HT1080 (cell line): ENCODE data around the gene ST8SIA4. TPM values are rescaled to one million over a fixed set of nuclear protein-coding genes. Genes with fewer than 3 reads are reported as not detected.

Experiments used
- DNase-seq: peaks from one replicate; pipeline ENCODE4 v3.0.0-alpha.2; 2015; ENCODE audit warnings: low read depth
- total RNA-seq: library from RNA; depleted of rRNA; stranded (reverse); fragments of >200 nt; shearing (Covaris generic); gene quantifications from 2 replicates; pipeline ENCODE4 v1.2.3, GENCODE V29; 2014

ST8SIA4 gene
- total RNA-seq, 1 experiment from 2014 or later = not detected

DNA sequence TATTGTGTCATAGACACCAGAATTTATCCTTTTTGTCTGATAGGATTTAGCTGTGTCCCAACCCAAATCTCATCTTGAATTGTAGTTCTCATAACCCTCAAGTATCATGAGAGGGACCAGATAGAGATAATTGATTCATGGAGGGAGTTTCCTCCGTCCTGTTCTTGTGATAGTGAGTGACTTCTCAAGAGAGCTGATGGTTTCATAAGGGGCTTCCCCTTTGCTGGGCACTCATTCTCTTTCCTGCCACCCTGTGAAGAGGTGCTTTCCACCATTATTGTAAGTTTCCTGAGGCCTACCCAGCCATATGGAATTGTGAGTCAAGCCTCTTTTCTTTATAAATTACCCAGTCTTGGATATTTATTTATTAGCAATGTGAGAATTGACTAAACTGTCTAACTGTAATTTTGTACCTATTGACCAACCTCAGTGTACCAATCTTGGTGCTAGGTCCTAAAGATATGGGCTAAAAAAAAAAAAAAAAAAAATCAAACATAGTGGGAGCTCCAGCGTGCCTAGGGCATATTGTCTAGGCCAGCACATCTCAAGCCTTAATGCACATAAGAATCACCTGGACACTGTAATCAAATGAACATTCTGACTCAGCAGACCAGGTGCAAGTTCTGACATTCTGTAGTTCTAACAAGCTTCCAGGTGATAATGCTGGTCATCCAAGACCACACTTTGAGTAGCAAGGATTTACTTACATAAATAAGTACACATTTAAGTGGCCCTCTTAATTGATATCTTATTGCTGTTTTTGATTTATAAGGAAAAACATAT lies 30.5 kb downstream of the ST8SIA4 start:
- no peak for DNase-seq

DNA sequence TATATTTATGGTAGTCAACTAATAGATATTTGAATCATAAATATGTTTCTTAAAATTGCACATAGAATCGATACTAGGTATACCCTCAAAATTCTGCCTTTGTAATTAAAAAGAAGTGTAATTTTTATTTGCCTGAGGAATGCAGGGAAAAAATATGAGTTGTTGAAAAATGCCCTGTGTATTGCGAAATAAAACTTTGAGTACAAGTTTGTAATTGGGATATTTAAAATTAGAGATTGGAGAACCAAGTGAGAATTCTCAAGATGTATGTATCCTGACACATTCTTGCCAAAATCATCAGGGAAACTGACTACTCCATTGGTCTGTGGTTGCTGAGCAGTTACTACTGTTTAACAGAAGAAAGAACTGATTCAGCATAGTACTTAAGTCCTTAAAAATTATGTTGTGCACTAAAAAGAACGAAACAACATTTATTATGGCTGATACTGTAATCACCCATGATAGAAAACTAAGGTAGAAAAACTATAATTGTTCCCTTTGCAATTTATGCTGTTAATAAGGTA lies 36.0 kb downstream of the ST8SIA4 start:
- no peak for DNase-seq

DNA sequence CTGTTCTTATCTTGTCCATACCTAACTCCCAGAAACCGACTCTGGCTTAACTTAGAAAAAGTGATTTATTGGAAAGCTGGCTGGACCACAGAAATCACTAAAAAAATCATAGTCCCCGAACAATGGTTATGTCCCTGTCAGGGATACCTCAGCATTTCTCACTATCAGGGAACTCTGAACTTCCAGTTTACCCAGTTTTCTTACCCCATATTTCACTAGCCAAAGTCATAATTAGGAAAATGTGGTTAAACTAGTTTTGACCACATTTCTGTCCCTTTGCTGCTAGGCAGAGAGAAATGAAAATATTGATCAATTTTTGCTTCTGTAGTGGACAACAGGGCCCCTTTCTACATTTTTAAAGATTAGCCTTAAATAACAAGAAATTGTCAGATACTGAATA lies 38.2 kb downstream of the ST8SIA4 start:
- DNase-seq = no peak

DNA sequence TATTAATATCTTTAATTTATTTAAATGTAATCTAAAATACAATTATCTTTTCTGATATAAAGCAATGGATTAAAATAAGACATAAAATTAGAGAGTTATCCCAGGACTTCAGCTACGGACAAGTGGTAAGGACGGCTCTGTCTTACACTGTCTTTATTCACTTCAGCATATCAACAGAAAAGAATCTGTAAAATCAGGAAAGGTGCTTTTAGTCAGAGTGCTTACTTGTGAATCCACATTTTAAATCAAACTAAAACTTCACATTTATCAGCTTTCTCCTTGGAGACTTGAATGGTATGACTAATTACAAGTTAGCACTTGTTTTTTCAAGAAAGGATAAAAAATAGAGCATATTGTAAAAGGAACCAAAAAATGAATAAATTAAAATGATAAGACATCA lies 39.3 kb downstream of the ST8SIA4 start:
- no peak for DNase-seq

DNA sequence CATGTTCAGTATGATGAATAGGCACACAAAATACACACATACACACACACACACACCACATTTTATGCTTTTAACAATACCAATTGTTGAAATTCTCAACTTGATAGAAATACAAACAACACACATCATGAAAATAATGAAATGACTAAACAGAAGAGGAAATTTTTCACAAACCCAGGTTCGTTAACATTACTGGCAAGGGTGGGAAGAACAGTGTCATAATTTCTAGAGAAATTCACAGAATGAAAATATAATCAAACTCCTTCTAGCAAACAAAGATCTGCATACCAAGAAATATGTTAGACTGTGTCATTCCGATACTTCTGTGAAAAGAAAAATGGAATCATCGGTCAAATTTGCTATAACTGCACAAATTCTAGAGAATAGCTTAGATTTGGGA lies 41.9 kb downstream of the ST8SIA4 start:
- DNase-seq = no peak

DNA sequence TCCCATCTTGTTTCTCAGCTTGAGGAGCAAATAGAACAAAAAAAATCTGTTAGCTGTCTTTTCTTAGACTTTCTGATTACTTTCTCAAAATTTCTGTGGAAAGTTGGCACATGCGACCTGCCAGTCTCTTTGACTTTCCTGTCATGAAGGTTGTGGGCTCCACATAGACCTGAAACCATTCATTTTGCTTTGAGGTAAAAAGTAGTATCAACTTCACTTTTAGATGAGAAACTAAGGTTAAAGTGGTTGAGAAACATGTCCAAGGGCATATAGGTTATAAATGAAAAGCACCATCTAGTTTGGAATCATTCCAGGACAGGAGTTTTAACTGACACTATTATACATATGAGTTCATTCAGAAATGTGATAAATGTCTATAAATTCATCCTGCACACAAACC lies 42.7 kb downstream of the ST8SIA4 start:
- no peak for DNase-seq

DNA sequence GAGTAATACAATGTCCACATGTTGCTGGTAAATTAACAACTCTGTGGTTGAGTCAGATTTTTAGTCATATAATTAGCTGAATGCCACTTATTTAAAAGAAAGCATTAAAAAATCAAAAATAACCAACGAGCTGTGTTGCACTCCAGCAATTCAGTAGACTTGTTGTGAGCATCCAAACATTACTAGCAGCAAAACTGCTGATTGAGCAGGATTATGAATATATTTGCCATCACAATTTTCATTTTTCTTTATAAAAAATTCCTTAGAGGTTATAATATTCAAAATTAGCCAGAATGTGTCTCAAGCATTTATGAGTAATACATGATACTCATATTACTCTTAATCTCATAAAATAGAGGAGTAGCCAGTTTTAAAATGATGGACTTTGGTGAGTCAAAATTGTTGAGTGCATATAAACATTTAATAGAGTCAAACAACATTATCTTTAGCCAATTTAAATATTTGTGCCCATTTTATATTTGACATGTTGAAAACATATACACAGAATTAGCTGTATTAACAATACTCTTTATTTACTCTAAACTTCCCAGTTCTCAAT lies 44.0 kb downstream of the ST8SIA4 start:
- DNase-seq = no peak

DNA sequence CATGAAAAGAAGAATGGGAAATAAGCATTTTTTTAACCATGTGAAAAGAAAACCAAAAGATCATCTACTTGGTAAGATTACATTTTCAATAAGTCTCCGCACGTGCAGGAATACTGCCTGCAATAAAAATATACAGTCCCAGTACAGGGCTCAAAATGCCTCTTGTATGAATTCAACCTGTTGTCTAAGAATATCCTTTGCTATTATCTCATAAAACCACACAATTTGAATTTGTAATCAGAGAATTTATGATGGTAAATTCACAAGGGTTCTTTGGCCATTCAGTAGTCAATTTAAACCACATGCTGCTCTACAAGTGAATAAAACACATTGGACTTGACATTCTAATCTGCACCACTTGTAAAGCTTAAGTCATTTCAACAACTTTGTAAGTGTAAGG lies 46.6 kb downstream of the ST8SIA4 start:
- DNase-seq = no peak

DNA sequence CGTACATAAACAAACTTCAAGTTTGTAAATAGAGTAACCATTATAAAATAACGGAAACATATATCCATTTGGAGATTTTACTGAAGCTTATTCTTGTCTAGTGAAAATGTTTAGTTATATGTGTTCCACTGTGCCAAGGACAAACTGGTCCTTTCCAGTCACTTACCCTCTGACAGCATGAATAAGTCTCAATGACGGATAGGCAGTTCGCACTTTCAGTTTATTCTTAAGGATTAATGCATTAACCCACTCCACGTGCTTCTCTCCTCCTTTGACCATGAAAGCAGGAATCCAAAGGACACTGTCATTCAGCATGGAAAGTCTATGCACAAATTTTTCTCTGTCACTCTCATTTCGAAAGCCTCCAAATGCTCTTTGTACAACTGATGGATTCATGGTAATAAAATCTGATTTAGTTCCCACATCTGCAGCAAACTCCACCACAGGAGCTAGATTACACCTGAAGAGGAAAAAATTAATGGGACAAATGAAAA lies 47.1 kb downstream of the ST8SIA4 start:
- no peak for DNase-seq

DNA sequence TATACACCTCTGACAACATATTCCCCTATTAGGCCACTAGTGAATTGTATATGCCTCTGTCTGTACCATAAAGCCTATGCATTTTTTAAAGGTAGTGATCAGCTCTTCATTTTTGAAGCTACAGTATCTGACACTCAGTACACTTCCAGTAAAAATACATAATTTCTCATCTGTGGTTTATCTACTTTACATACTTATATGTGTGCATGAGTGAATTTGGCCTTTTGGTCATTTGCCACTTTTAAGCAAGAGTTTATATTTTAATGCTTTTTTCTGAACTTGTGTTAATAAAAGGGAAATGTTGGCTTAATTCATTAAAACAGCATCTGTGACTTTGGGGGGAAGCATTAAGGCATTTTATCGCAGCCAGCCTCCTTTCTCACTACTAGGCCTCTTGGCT lies 47.8 kb downstream of the ST8SIA4 start:
- DNase-seq = no peak

DNA sequence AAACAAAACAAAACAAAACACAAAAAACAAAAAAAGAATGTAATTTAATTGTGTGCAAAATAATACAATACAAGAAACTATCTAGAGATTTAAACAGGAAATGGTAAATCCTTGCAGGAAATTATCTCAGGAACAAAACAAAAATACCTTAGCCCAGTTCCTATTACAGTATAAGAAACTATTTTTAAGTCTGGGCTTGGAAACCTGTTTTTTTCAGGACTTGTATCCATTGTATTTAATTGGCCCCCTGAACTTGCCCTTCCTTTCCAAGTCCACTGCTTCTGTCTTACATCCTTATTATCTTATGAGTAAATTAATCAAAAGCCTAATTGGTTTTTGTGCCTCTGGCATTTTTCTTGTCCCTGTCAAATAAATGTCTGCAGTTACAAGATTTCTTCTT lies 48.5 kb downstream of the ST8SIA4 start:
- DNase-seq = no peak

DNA sequence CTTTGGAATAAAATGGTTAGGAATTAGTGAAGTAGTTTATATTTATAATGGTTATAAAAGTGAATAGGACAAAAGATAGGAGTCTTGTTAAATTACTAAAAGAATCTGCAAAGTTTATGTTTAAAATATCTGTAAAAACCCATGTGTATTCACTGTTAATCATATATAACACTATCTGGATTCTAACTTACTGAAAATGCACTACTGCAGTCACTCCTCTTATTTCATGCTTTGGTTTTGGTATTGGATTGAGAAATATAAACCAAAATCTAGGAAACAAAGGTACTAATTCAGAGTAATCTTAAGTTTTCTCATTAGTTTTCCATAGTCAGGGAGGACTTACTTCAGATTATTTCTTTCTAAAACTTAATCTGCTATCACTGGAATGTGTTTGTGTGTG lies 49.5 kb downstream of the ST8SIA4 start:
- no peak for DNase-seq

DNA sequence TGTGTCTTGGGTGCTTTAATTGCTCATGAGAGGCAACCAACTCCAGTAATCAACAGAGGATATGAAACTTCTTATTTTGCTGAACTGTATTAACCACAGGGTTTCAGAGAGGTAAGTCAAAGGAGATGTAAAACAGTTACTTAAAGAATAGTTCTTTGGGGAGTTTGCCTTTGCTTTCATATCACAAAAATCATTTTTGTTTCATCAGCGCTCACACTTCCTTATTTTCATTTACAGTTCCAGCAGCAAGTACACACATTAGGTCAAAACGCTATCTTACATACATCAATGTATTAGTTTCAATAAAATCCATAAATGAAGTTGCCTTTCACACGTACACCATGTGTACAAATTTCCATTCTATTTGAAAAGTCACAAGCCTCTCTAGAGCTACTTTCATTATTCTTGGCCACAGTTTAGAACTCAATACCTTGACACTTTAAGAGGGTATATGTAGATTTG lies 50.1 kb downstream of the ST8SIA4 start:
- no peak for DNase-seq

DNA sequence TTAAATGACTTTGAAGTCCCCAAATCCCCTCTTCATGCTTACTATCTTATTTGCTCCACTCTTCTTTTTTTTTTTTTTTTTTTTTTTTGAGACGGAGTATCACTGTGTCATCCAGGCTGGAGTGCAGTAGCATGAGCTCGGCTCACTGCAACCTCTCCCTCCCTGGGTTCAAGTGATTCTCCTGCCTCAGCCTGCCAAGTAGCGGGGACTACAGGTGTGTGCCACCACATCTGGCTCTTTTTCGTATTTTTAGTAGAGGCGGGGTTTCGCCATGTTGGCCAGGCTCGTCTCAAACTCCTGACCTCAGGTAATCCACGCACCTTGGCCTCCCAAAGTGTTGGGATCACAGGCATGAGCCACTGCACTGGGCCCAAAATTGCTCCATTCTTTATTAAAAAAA lies 51.0 kb downstream of the ST8SIA4 start:
- DNase-seq = no peak

DNA sequence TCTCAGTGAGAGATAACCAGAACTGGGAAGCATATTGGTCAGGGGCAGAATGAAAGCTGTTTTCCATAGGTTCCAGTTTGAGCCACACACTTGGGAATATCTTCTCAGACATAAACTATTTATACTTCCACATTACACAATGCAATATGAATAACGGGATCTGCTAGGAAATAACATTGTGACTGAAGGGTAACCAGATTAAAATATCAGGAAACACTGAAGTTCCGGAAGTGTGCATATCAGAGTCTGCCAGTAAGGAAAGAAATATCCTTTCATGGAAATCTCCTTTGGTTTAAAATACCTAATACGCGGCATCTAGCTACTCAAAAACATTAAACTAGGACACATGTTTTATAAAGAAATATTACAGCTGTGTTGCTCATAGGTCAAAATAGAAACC lies 56.3 kb downstream of the ST8SIA4 start:
- no peak for DNase-seq

DNA sequence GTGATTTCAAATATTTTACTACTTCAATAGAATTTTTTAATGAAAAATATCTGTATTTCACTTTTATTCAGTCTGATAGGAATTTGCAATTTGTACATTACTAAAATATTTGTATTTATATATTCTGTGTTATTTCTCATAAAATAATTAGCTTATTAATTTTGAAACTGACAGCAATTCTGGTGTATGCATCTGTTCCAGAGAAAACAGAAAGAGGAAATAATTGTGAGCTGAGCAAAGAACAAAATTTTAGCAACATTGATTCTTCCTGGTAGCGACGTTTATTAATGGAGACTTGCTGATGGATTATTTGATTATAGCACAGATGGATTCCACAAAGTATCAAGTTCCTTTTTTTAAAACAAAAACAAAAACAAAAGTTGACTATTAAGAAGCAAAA lies 61.0 kb downstream of the ST8SIA4 start:
- no peak for DNase-seq

DNA sequence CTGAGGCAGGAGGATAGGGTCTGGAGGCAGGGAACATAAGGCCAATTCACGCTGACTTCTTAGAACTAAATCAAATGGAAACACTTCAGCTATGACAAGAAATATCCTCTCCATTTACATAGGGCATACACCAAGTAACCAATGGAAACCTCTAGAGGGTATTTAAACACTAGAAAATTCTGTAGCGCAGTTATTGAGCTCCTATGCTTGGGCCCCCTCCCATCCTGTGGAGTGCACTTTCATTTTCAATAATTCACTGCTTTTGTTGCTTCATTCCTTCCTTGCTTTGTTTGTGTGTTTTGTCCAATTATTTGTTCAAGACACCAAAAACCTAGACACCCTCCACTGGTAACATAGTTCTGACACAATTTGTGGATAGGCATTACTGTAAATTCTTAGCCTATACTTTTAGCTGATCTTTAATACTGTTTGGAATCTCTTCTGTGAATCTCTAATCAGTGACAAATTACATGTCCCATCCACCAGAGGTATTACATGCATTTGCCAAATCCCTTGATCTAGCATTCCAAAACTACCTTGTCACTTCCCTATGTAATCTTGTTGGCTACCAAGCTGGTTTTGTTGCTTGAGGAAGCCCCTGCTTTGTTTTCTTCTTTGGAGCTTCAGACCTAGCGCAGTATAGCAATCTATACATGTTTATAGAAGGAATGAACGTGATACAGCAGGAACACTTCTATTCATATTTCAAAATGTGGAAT lies 61.6 kb downstream of the ST8SIA4 start:
- no peak for DNase-seq

DNA sequence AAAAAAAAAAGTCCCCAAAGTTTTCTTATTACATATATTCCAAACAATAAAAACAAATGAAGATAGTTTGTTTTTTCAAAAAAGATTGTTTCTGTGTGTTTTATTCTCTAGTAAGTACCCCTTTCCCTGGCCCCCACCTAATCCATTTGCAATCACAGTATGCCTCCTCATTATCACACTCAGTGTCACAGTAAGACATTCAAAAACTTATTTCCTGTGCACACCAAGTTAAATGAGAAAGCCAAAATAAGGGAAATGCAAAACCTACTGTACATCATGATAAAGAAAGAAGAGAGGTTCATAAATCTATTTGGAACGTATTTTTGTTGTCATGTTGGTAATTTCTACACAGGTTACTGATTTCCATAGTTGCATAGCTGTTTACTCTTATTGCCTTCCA lies 62.3 kb downstream of the ST8SIA4 start:
- no peak for DNase-seq

DNA sequence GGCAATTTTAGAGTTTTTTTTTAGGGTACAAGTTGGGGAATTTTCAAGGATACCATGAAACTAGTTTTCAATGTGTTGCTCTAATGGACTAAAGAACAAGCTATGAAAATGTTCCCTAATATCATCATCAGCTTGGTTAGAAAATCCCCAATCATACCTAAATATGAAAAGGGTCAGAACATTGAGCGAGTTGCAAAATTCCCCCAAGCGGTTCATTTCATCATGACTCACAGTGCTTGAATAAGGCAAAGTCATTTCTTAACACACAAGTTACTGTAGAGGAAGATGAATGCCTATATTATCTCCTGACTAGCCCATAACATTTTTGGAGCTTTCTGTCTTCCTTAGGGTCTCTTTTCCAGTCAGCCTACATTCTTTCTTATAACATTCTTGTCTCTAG lies 62.7 kb downstream of the ST8SIA4 start:
- DNase-seq = peak; percentile 25

DNA sequence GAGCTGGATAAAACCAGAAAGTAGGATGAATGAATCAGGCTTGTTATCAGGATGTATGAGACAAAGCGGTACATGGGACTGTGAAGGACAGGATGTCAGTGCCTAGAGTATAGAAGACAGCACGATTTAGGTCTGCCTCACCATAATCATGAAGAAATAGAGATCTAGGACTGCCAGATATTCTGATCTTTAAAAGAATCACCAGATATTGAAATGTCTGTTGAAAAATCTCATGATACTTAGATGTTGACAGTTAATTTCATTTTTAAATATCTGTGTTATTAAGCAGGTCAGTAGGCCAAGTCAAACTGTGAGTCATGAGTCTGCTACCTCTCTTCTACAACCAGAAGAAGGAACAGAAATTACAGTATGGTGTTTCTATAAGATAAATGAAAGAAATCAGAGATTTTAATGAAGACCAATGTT lies 65.0 kb downstream of the ST8SIA4 start:
- DNase-seq = no peak

DNA sequence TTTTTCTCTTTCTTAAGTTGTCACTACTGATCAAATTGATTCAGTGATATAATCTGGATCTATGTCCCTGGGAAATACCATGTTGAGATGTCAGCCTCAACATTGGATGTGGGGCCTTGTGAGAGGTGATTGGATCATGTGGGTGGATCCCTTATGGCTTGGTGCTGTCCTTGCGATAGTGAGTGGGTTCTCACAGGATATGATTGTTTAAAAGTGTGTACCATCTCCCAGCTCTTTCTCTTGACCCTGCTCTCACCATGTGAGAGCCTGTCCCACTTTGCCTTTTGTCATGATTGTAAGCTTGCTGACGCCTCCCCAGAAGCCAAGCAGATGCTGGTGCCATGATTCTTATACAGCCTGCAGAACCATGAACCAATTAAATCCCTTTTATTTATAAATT lies 68.6 kb downstream of the ST8SIA4 start:
- no peak for DNase-seq
